Daoy (cell line): ENCODE measurements around the gene CPSF6. TPM values are rescaled to one million over a fixed set of nuclear protein-coding genes. Genes with fewer than 3 reads are reported as not detected.

Experiments used
- DNase-seq: peaks from one replicate; pipeline ENCODE4 v3.0.0-alpha.2; 2015; ENCODE audit warnings: low read depth
- total RNA-seq: library from RNA; depleted of rRNA; stranded (reverse); fragments of >200 nt; shearing (Covaris generic); gene quantifications from 2 replicates; pipeline ENCODE4 v1.2.3, GENCODE V29; 2014; rRNA removed

The CPSF6 gene
- total RNA-seq, 1 experiment from 2014 or later: 30.6 TPM

DNA sequence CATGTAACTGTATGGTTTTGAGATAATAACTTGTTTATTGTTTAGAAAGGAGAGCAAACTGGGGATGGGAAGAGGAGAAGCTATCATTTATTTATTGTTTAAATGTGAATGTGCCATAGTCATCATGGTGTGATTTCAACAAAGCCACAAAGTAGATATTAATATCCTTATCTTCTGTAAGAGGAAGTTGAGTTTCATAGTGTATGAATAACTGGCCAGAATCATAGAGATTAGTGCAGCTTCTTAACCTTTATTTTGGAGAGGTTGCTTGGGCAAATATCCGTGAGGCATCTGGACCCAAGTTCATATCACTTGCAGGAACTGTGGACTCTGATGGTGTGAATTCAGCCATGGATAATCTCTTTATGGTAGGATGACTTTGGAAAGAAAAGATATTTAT is 82.0 kb downstream of the CPSF6 start:
- DNase-seq: no peak

Other genes with a start within 250 kb of the CPSF6 start
- gene LYZ, start 108.8 kb downstream of the CPSF6 start, total RNA-seq: not detected in 2 replicates
- gene YEATS4, start 120.2 kb downstream of the CPSF6 start, total RNA-seq: 77.3 and 173 TPM in 2 replicates
- 17.8 and 39.7 TPM in 2 replicates for gene FRS2, start 230.8 kb downstream of the CPSF6 start, total RNA-seq